Measurements from ENCODE around the gene ACTL7B. TPM values are rescaled to one million over a fixed set of nuclear protein-coding genes. Genes with fewer than 3 reads are reported as not detected.

Gene ACTL7B
- total RNA-seq, 4 donors from 2014 or later = 0.19 to 0.26 TPM; not detected in 2

DNA sequence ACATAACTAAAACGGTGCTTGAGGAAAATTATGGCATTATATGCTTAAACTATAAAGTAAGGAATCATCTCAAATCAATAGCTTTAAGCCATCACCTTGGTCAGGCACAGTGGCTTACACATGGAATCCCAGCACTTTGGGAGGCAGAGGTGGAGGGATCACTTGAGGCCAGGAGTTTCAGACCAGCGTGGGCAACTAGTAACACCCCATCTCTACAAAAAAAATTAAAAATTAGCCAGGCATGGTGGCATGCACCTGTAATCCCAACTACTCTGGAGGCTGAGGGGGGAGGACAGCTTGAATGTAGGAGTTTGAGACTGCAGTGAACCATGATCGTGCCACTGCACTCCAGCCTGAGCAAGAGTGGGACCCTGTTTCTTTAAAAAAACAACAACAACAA, 28.9 kb upstream of the ACTL7B start:
- TF ChIP-seq EP300 (IDR thresholded peaks at IDR 0.05) = no peak
- TF ChIP-seq POLR2A (IDR thresholded peaks at IDR 0.05) = no peak
- no peak for TF ChIP-seq POLR2AphosphoS5 (IDR thresholded peaks at IDR 0.05)
- TF ChIP-seq, protein P1, sequence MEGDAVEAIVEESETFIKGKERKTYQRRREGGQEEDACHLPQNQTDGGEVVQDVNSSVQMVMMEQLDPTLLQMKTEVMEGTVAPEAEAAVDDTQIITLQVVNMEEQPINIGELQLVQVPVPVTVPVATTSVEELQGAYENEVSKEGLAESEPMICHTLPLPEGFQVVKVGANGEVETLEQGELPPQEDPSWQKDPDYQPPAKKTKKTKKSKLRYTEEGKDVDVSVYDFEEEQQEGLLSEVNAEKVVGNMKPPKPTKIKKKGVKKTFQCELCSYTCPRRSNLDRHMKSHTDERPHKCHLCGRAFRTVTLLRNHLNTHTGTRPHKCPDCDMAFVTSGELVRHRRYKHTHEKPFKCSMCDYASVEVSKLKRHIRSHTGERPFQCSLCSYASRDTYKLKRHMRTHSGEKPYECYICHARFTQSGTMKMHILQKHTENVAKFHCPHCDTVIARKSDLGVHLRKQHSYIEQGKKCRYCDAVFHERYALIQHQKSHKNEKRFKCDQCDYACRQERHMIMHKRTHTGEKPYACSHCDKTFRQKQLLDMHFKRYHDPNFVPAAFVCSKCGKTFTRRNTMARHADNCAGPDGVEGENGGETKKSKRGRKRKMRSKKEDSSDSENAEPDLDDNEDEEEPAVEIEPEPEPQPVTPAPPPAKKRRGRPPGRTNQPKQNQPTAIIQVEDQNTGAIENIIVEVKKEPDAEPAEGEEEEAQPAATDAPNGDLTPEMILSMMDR (IDR thresholded peaks at IDR 0.05) = no peak
- H3K4me1 ChIP-seq = peaks cover 6% of the 10 kb centered on the region
- H3K9me3 ChIP-seq = no peaks in the 10 kb centered on the region
- no peak overlapping the region for H3K27ac ChIP-seq
- H3K4me3 ChIP-seq = no peak overlapping the region
- H3K27me3 ChIP-seq = no peaks in the 10 kb centered on the region
- H3K36me3 ChIP-seq = peaks cover 57% of the 10 kb centered on the region
- 92% methylated on average over 3 of the region's 3 CpGs for WGBS
- no peak for DNase-seq (ENCODE audit: low spot score in 2 of 2)

DNA sequence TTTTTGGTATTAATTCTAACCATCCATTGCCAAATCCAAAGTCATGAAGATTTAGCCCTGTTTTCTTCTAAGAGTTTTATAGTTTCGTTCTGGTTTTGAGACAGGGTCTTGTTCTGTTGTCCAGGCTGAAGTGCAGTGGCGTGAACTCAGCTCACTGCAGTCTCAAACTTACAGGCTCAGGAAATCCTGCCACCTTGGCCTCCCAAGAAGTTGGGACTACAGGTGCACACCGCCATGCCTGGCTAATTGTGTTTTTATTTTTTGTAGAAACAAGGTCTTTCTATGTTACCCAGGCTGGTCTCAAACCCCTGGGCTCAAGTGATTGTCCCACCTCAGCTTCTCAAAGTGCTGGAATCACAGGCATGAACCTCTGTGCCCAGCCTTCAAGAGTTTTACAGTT, 27.3 kb upstream of the ACTL7B start:
- Histone ChIP-seq H3K27ac (no peak overlapping the region), H3K9me3 (no peaks in the 10 kb centered on the region), H3K27me3 (no peaks in the 10 kb centered on the region), H3K36me3 (peaks cover 57% of the 10 kb centered on the region), H3K4me3 (no peak overlapping the region), H3K4me1 (peaks cover 6% of the 10 kb centered on the region)
- DNase-seq (ENCODE audit: low spot score in 2 of 2) = no peak
- 98% methylated on average over 3 of the region's 3 CpGs for WGBS
- TF ChIP-seq POLR2A (IDR thresholded peaks at IDR 0.05) = no peak
- no peak for TF ChIP-seq POLR2AphosphoS5 (IDR thresholded peaks at IDR 0.05)
- TF ChIP-seq, protein P1 (IDR thresholded peaks at IDR 0.05) = no peak
- TF ChIP-seq EP300 (IDR thresholded peaks at IDR 0.05) = no peak

DNA sequence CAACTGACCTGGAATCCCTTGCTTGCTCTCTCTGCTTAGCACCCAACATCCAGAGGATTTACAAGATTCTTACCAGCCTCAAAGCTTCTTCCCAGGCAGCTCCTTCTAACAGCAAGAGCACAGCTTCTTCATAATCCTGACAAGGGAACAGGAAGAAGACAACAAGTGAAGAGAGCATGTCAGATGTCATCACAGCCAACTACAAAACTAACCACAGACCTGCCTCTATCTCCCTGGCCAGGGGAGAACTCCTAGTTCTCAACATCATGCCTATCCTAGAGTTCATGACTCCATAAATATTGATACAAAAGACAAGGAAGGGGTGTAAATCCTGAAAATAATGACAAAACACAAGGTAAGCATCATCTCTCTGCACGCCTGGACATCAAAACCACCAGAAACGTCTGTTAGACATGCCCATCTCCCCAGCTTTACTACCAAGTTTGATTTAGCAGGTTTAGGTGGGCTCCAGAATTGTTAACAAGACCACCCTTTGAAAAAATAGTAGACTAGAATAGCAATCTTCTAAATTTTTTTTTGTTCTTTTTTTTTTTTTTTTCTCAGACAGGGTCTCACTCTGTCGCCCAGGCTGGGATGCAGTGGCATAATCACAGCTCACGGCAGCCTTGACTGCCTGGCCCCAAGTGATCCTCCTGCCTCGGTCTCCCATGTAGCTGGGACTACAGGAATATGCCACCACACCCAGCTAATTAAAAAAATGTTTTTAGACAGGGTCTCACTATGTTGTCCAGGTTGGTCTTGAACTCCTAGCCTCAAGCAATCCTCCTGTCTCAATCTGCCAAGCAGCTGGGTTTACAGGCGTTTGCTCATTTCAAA, 26.5 kb upstream of the ACTL7B start:
- Histone ChIP-seq H3K4me3 (no peak overlapping the region), H3K36me3 (peaks cover 57% of the 10 kb centered on the region), H3K27me3 (no peaks in the 10 kb centered on the region), H3K9me3 (no peaks in the 10 kb centered on the region), H3K27ac (no peak overlapping the region), H3K4me1 (peaks cover 6% of the 10 kb centered on the region)
- DNase-seq (ENCODE audit: low spot score in 2 of 2) = no peak
- no peak for TF ChIP-seq POLR2A (IDR thresholded peaks at IDR 0.05)
- TF ChIP-seq EP300 (IDR thresholded peaks at IDR 0.05) = no peak
- TF ChIP-seq, protein P1 (IDR thresholded peaks at IDR 0.05) = no peak
- no peak for TF ChIP-seq POLR2AphosphoS5 (IDR thresholded peaks at IDR 0.05)
- WGBS = 95% methylated on average over 6 of the region's 6 CpGs

DNA sequence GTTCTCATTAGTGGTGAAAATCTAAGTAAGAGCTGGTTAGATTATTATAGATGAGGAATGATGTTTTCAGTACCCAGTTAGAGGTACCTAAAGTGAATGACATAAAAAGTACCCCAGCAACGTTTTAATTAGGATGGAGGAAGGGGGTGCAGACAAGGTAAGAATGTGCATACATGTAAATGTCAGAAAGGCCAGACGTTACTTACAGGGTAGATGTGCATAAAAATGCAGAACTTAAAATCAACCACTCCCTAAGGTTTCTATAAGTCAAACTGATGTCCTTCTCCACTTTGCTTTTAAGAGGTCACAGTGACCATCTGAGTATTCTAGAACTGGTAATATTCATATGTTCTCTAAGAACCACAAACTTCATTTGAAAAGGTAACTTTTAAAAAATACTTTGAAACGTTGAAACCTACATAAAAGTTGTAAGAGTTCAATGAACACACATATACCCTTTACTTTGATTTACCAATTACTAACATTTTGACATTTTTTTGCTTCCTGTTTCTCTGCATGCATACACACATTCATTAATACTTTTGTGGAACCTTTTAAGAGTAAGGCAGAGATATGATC, 25.0 kb upstream of the ACTL7B start:
- Histone ChIP-seq H3K4me3 (no peak overlapping the region), H3K27me3 (no peaks in the 10 kb centered on the region), H3K27ac (no peak overlapping the region), H3K36me3 (peaks cover 61% of the 10 kb centered on the region), H3K4me1 (peaks cover 2% of the 10 kb centered on the region), H3K9me3 (no peaks in the 10 kb centered on the region)
- TF ChIP-seq, protein P1 (IDR thresholded peaks at IDR 0.05) = no peak
- TF ChIP-seq POLR2AphosphoS5 (IDR thresholded peaks at IDR 0.05) (no peak), POLR2A (IDR thresholded peaks at IDR 0.05) (no peak), EP300 (IDR thresholded peaks at IDR 0.05) (no peak)
- WGBS = 76% methylated on average over 3 of the region's 3 CpGs
- no peak for DNase-seq (ENCODE audit: low spot score in 2 of 2)

DNA sequence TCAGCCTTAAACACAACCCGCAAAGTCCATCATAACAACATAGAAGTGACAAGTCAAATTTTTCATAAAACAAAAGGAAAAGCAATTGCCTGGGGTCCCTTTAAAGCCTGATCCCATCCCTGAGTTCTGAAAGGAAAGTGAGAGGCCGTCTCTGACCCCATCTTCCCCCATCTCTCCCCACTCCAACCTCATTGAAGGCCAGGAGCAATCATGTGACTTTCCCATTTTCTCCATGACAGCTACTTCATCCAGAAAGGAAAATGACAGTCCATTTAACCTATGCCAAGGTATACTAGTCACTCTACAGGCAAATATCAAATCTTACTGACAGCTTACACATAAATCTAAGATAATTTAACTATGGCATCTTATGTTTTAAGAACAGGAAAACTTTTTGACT, 21.7 kb upstream of the ACTL7B start:
- no peak overlapping the region for H3K4me3 ChIP-seq
- DNase-seq (ENCODE audit: low spot score in 2 of 2) = no peak
- 95% methylated on average over 2 of the region's 2 CpGs for WGBS
- no peaks in the 10 kb centered on the region for H3K4me1 ChIP-seq
- H3K27me3 ChIP-seq = no peaks in the 10 kb centered on the region
- H3K27ac ChIP-seq = no peak overlapping the region
- H3K36me3 ChIP-seq = peaks cover 86% of the 10 kb centered on the region
- TF ChIP-seq, protein P1 (IDR thresholded peaks at IDR 0.05) = no peak
- no peak for TF ChIP-seq POLR2AphosphoS5 (IDR thresholded peaks at IDR 0.05)
- no peak for TF ChIP-seq EP300 (IDR thresholded peaks at IDR 0.05)
- TF ChIP-seq POLR2A (IDR thresholded peaks at IDR 0.05) = no peak
- H3K9me3 ChIP-seq = no peaks in the 10 kb centered on the region

Data from suprapubic skin (tissue), 4 donors.